Prostate gland (tissue), 2 donors: ENCODE measurements around the gene ZNF546. TPM values are rescaled to one million over a fixed set of nuclear protein-coding genes. Genes with fewer than 3 reads are reported as not detected.

ENCODE experiments used
- DNase-seq: peaks from one replicate; pipeline ENCODE4 v3.0.0-alpha.2; 2019; ENCODE audit warnings: low spot score
- H3K27ac ChIP-seq, 2 donors: fragments of 200-600 bp; sonication (generic); 2 replicates each; pipeline ENCODE4 v1.5.1; 2017 to 2019
- H3K27me3 ChIP-seq: fragments of 200-600 bp; sonication (generic); replicated peaks from 2 replicates; pipeline ENCODE4 v1.5.1; 2019; ENCODE audit not compliant: insufficient read depth
- H3K36me3 ChIP-seq, 2 donors: fragments of 200-600 bp; sonication (generic); 1 replicate in 1 of 2; 2 replicates in 1 of 2; pipeline versions ENCODE4 v1.5.1 to v1.8.1; 2017 to 2019
- H3K4me1 ChIP-seq: fragments of 200-600 bp; sonication (generic); replicated peaks from 2 replicates; pipeline ENCODE4 v1.5.1; 2019
- H3K4me3 ChIP-seq, 2 donors: fragments of 200-600 bp; sonication (generic); 2 replicates each; pipeline ENCODE4 v1.5.1; 2017 to 2019
- H3K9me3 ChIP-seq: fragments of 200-600 bp; sonication (generic); 2 replicates; pipeline ENCODE4 v1.5.1; 2017
- POLR2A ChIP-seq: fragments of 450-650 bp; IDR thresholded peaks from one replicate; pipeline ENCODE4 v1.6.1; 2016; ENCODE audit warnings: antibody characterized with exemption, mild to moderate bottlenecking
- POLR2AphosphoS5 ChIP-seq: sonication (generic); formaldehyde crosslinking; IDR thresholded peaks from one replicate; pipeline ENCODE4 v1.6.1; 2017; ENCODE audit warnings: antibody characterized with exemption
- WGBS: methylation state at CpG from one replicate; pipeline ENCODE4 v1.1.5; 2018; 5-methylcytosine and 5-hydroxymethylcytosine counted together
- intact Hi-C: fragments of 100-400 bp; cut with DNase I; formaldehyde crosslinking; loops from one replicate; pipeline ENCODE4 v1.14.2; 2022
- total RNA-seq, 2 donors: library from RNA; depleted of rRNA; stranded (reverse); fragments of >200 nt; gene quantifications; one replicate each; pipeline ENCODE4 v1.1.0, GENCODE V29; 2016
- TF ChIP-seq, protein P1 (sequence below), 4 experiments: fragments of 200-600 bp in 2 of 4; fragments of 450-650 bp in 2 of 4; sonication (generic) in 2 of 4; IDR thresholded peaks; 1 replicate in 3 of 4; 2 replicates in 1 of 4; pipeline ENCODE4 v1.5.1; 2016 to 2019; ENCODE audit warnings: antibody characterized with exemption in 4 of 4, mild to moderate bottlenecking in 2 of 4, moderate library complexity in 2 of 4

The ZNF546 gene
- total RNA-seq, 2 donors from 2014 or later = 4.6 to 10.6 TPM

DNA sequence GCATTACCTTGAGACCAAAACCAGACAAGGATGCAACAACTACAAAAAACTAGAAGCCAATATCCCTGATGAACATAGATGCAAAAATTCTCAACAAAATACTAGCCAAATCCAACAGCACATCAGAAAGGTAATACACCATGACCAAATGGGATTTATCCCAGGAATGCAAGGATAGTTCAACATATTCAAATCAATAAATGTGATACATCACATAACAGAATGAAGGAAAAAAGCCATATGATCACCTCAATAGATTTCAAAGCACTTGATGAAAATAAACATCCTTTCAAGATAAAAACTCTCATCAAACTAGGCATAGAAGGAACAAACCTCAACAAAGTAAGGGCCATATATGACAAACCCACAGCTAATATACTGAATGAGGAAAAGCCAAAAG is 10.2 kb upstream of the ZNF546 start:
- TF ChIP-seq POLR2AphosphoS5 (no peak), POLR2A (no peak)
- TF ChIP-seq, protein P1, sequence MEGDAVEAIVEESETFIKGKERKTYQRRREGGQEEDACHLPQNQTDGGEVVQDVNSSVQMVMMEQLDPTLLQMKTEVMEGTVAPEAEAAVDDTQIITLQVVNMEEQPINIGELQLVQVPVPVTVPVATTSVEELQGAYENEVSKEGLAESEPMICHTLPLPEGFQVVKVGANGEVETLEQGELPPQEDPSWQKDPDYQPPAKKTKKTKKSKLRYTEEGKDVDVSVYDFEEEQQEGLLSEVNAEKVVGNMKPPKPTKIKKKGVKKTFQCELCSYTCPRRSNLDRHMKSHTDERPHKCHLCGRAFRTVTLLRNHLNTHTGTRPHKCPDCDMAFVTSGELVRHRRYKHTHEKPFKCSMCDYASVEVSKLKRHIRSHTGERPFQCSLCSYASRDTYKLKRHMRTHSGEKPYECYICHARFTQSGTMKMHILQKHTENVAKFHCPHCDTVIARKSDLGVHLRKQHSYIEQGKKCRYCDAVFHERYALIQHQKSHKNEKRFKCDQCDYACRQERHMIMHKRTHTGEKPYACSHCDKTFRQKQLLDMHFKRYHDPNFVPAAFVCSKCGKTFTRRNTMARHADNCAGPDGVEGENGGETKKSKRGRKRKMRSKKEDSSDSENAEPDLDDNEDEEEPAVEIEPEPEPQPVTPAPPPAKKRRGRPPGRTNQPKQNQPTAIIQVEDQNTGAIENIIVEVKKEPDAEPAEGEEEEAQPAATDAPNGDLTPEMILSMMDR (IDR thresholded peaks at IDR 0.05) = no peak
- H3K4me1 ChIP-seq = no peaks in the 10 kb centered on the region
- intact Hi-C loops = no loop called here
- no peak for DNase-seq
- H3K36me3 ChIP-seq = no peaks in the 10 kb centered on the region
- H3K9me3 ChIP-seq = no peaks in the 10 kb centered on the region
- no peak overlapping the region for H3K27ac ChIP-seq
- no peaks in the 10 kb centered on the region for H3K27me3 ChIP-seq
- no peak overlapping the region for H3K4me3 ChIP-seq

DNA sequence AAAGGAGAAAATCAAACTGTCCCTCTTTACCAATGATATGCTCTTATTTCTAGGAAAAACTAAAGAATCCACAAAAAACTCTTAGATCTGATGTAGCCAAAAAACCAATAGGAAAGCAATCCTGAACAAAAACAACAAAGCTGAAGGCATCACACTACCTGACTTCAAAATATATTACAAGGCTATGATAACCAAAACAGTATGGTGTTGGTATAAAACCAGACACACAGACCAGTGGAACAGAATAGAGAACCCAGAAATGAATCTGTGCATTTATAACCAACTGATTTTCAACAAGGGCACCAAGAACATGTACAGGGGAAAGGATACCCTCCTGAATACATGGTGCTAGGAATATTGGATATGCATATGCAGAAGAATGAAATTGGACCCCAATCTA is 9.7 kb upstream of the ZNF546 start:
- TF ChIP-seq POLR2A (no peak), POLR2AphosphoS5 (no peak)
- TF ChIP-seq, protein P1 (IDR thresholded peaks at IDR 0.05) = no peak
- Histone ChIP-seq H3K36me3 (no peaks in the 10 kb centered on the region), H3K9me3 (no peaks in the 10 kb centered on the region), H3K27me3 (no peaks in the 10 kb centered on the region), H3K27ac (no peak overlapping the region), H3K4me1 (no peaks in the 10 kb centered on the region), H3K4me3 (no peak overlapping the region)
- no peak for DNase-seq
- intact Hi-C loops = no loop called here

DNA sequence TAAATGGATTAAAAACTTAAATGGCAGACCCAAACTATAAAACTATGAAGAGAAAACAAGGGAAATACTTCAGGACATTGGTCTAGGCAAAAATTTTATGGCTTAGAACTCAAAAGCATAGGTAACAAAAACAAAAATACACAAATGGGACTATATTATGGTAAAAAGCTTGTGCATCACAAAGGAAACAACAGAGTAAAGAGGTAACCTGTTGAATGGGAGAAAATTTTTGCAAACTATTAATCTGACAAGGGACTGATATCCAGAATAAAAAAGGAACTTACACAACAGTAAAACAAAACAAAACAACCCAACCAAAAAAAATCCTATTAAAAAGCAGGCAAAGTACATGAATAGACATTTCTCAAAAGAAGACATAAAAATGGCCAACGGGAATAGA is 9.3 kb upstream of the ZNF546 start:
- no peak overlapping the region for H3K27ac ChIP-seq
- no peaks in the 10 kb centered on the region for H3K9me3 ChIP-seq
- no peak for DNase-seq
- intact Hi-C loops = no loop called here
- H3K27me3 ChIP-seq = no peaks in the 10 kb centered on the region
- no peaks in the 10 kb centered on the region for H3K36me3 ChIP-seq
- TF ChIP-seq POLR2AphosphoS5 (no peak), POLR2A (no peak)
- TF ChIP-seq, protein P1 (IDR thresholded peaks at IDR 0.05) = no peak
- 91% methylated on average over 1 of the region's 1 CpG for WGBS
- no peaks in the 10 kb centered on the region for H3K4me1 ChIP-seq
- H3K4me3 ChIP-seq = no peak overlapping the region

DNA sequence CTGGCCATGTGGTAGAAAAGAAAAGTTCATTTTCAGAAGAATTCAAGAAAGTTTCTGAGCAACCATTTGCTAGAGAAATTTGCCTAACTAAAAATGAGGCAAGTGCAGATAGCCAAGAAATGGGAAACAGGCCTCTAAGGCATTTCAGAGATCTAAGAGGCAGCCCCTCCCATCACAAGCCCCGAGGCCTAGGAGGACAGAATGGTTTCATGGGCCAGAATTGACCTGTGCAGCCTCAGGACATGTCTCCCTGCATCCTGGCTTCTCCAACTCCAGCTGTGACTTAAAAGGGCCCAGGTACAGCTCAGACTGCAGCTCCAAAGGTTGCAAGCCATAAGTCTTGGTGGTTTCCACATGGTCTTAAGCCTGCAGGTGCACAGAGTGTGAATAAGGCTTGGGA is 3.3 kb upstream of the ZNF546 start:
- DNase-seq = no peak
- Histone ChIP-seq H3K27me3 (no peaks in the 10 kb centered on the region), H3K27ac (no peak overlapping the region), H3K9me3 (no peaks in the 10 kb centered on the region), H3K4me3 (no peak overlapping the region), H3K36me3 (no peaks in the 10 kb centered on the region), H3K4me1 (no peaks in the 10 kb centered on the region)
- WGBS = 100% methylated on average over 1 of the region's 1 CpG
- intact Hi-C loops = no loop called here
- TF ChIP-seq POLR2AphosphoS5 (no peak), POLR2A (no peak)
- TF ChIP-seq, protein P1 (IDR thresholded peaks at IDR 0.05) = no peak

DNA sequence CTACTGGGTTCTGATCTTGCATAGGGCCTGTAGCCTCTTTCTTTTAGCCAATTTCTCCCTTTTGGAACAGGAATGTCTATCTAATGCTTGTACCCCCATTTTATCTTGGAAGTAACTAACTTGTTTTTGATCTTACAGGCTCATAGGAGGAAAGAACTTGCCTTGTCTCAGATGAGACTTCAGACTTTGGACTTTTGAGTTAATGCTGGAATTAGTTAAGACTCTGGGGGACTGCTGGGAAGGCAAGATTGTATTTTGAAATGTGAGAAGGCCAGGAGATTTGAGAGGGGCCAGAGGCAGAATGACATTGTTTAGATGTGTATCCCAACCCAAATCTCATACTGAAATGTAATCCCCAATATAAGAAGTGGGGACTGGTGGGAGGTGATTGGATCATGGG is 2.5 kb upstream of the ZNF546 start:
- Histone ChIP-seq H3K36me3 (no peaks in the 10 kb centered on the region), H3K9me3 (no peaks in the 10 kb centered on the region), H3K4me1 (no peaks in the 10 kb centered on the region), H3K27me3 (no peaks in the 10 kb centered on the region), H3K4me3 (no peak overlapping the region), H3K27ac (no peak overlapping the region)
- TF ChIP-seq, protein P1 (IDR thresholded peaks at IDR 0.05) = no peak
- no peak for TF ChIP-seq POLR2AphosphoS5
- TF ChIP-seq POLR2A = no peak
- intact Hi-C loops = no loop called here
- no peak for DNase-seq
